SJSA1 (cell line): ENCODE measurements around the gene MAML2. TPM values are rescaled to one million over a fixed set of nuclear protein-coding genes. Genes with fewer than 3 reads are reported as not detected.
"Not testable (repeated sequence)": the region's sequence is repeated elsewhere in the genome, so short reads cannot be mapped to it uniquely, and the experiment has no call there.

Source experiments
- DNase-seq, 2 experiments: peaks; one replicate each; pipeline ENCODE4 v3.0.0-alpha.2; 2015 to 2020; ENCODE audit warnings: low spot score in 2 of 2, low read depth in 1 of 2
- H3K27ac ChIP-seq: fragments of 250-450 bp; sonication (Bioruptor Pico); 2 replicates; pipeline ENCODE4 v1.5.1; 2020; ENCODE audit warnings: mild to moderate bottlenecking, moderate library complexity
- H3K27me3 ChIP-seq: fragments of 250-450 bp; sonication (Bioruptor Pico); replicated peaks from 2 replicates; pipeline ENCODE4 v1.5.1; 2020; ENCODE audit warnings: mild to moderate bottlenecking, moderate library complexity
- H3K36me3 ChIP-seq: fragments of 250-450 bp; sonication (Bioruptor Pico); 2 replicates; pipeline ENCODE4 v1.5.1; 2020; ENCODE audit warnings: mild to moderate bottlenecking
- H3K4me1 ChIP-seq: fragments of 250-450 bp; sonication (Bioruptor Pico); replicated peaks from 2 replicates; pipeline ENCODE4 v1.6.1; 2021; ENCODE audit warnings: mild to moderate bottlenecking
- H3K4me3 ChIP-seq: fragments of 250-450 bp; sonication (Bioruptor Pico); 2 replicates; pipeline ENCODE4 v1.5.1; 2020; ENCODE audit warnings: mild to moderate bottlenecking
- H3K9me3 ChIP-seq: fragments of 250-450 bp; sonication (Bioruptor Pico); replicated peaks from 2 replicates; pipeline ENCODE4 v1.5.1; 2020; ENCODE audit warnings: mild to moderate bottlenecking
- total RNA-seq: library from RNA; depleted of rRNA; stranded (reverse); fragments of >200 nt; shearing (Covaris generic); gene quantifications from 2 replicates; pipeline ENCODE4 v1.2.3, GENCODE V29; 2014

MAML2 gene
- total RNA-seq, 1 experiment from 2014 or later = 8.7 TPM

DNA sequence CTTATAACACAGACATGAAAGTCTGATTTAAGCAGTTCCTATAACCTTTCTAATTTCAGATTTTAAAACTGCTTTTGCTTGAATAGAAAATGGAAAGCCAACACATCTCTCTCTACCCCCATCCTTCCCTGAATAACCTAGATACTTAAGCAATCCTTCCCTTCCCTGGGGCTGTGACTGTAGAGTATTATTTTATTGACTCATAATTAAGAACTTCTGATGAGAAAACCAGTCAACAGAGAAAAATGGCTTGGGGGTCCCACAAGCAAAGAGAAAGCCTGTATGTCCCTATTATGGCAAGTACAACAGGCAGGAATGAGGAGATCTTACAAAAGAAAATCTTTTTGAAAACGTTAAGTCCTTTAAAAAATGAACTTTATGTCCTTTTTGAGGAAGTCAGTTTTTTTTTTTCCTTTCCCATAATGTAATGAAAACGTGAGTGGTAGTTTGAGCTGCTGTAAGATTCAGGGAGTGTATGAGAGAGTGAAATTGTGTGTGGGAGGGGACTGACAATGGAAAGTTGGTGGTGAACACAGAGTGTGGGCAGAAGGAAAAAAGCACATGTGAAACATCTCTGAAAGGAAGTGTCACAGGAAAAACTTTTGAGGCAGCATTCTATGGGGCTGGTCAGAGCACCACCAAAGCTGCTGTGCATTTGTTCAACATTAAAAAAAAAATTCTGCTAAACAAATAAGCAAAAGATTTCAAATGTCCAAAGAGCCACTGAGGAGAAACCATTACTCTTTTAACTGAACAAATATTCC, 154.6 kb downstream of the MAML2 start:
- H3K36me3 ChIP-seq = no peaks in the 10 kb centered on the region
- peak overlapping the region; percentile 84 for H3K27ac ChIP-seq
- peak; percentile 42 to 67 for DNase-seq
- no peaks in the 10 kb centered on the region for H3K27me3 ChIP-seq
- peaks cover 37% of the 10 kb centered on the region for H3K4me1 ChIP-seq
- no peak overlapping the region for H3K4me3 ChIP-seq
- H3K9me3 ChIP-seq = no peaks in the 10 kb centered on the region

- Histone ChIP-seq H3K4me3 (no peak overlapping the region), H3K27me3 (no peaks in the 10 kb centered on the region), H3K27ac (peak overlapping the region; percentile 84), H3K9me3 (no peaks in the 10 kb centered on the region), H3K4me1 (peaks cover 37% of the 10 kb centered on the region), H3K36me3 (no peaks in the 10 kb centered on the region)
- peak; percentile 57 to 66 for DNase-seq
Observed at GRCh38 chr11:96187822-96188221, 155.2 kb downstream of the MAML2 start.

GRCh38 chr11:96186806-96187205, 156.2 kb downstream of the MAML2 start:
- no peaks in the 10 kb centered on the region for H3K36me3 ChIP-seq
- DNase-seq = no peak
- no peak overlapping the region for H3K4me3 ChIP-seq
- no peaks in the 10 kb centered on the region for H3K27me3 ChIP-seq
- H3K9me3 ChIP-seq = no peaks in the 10 kb centered on the region
- H3K4me1 ChIP-seq = peaks cover 37% of the 10 kb centered on the region
- H3K27ac ChIP-seq = peak overlapping the region; percentile 84

DNA sequence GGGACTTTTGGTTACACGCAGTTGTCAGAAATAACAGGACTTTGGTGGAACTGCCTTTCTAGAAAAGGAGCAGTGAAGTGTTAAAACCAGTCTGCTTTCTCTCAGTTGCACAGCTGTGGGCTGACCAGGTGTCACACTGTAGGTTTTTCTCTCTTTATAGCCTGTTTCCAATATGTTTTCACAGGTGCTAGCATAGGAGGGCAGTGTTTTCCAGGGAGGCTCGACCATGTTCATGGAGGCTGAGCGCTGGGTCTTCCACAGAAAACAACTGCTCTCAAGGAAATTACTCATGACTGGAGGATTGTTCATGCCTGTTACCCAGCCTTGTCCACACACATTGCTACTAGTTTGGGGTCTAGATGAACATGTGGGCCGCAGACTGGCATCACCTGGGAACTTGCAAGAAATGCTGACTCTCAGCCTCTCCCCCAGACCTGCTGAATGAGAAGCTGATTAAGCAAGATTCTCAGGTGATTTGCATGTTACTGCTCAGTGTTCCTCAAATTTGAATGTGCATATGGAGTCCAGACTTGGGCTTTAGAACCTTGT, 157.7 kb downstream of the MAML2 start:
- Histone ChIP-seq H3K4me3 (no peak overlapping the region), H3K36me3 (no peaks in the 10 kb centered on the region), H3K27ac (no peak overlapping the region), H3K9me3 (no peaks in the 10 kb centered on the region), H3K4me1 (peaks cover 37% of the 10 kb centered on the region), H3K27me3 (no peaks in the 10 kb centered on the region)
- no peak for DNase-seq

GRCh38 chr11:96180937-96181336, 162.1 kb downstream of the MAML2 start:
- H3K27ac ChIP-seq = not testable (repeated sequence)

GRCh38 chr11:96180341-96180740, 162.7 kb downstream of the MAML2 start:
- Histone ChIP-seq H3K27me3 (no peaks in the 10 kb centered on the region), H3K36me3 (no peaks in the 10 kb centered on the region), H3K4me3 (no peak overlapping the region), H3K4me1 (no peaks in the 10 kb centered on the region), H3K27ac (no peak overlapping the region), H3K9me3 (no peaks in the 10 kb centered on the region)
- DNase-seq = no peak

More at GRCh38 chr11:96180937-96181336, 162.1 kb downstream of the MAML2 start:
- H3K27me3 ChIP-seq, H3K4me1 ChIP-seq, H3K9me3 ChIP-seq, H3K36me3 ChIP-seq, DNase-seq, H3K4me3 ChIP-seq: not testable (repeated sequence)

- no peaks in the 10 kb centered on the region for H3K9me3 ChIP-seq
- no peak overlapping the region for H3K4me3 ChIP-seq
- H3K4me1 ChIP-seq = no peaks in the 10 kb centered on the region
- no peak overlapping the region for H3K27ac ChIP-seq
- no peak for DNase-seq
- H3K36me3 ChIP-seq = no peaks in the 10 kb centered on the region
- H3K27me3 ChIP-seq = no peaks in the 10 kb centered on the region
Observed at GRCh38 chr11:96179905-96180304, 163.1 kb downstream of the MAML2 start.

GRCh38 chr11:96178887-96179279, 164.1 kb downstream of the MAML2 start:
- Histone ChIP-seq H3K4me3 (no peak overlapping the region), H3K4me1 (no peaks in the 10 kb centered on the region), H3K9me3 (no peaks in the 10 kb centered on the region), H3K27me3 (no peaks in the 10 kb centered on the region), H3K27ac (no peak overlapping the region), H3K36me3 (no peaks in the 10 kb centered on the region)
- no peak for DNase-seq

- Histone ChIP-seq H3K36me3 (no peaks in the 10 kb centered on the region), H3K27ac (no peak overlapping the region), H3K4me3 (no peak overlapping the region), H3K27me3 (no peaks in the 10 kb centered on the region), H3K9me3 (no peaks in the 10 kb centered on the region), H3K4me1 (no peaks in the 10 kb centered on the region)
- DNase-seq = no peak
Observed at GRCh38 chr11:96178049-96178886, 164.7 kb downstream of the MAML2 start.

GRCh38 chr11:96177146-96177545, 165.8 kb downstream of the MAML2 start:
- no peak for DNase-seq
- no peak overlapping the region for H3K4me3 ChIP-seq
- no peak overlapping the region for H3K27ac ChIP-seq
- no peaks in the 10 kb centered on the region for H3K36me3 ChIP-seq
- no peaks in the 10 kb centered on the region for H3K9me3 ChIP-seq
- H3K4me1 ChIP-seq = no peaks in the 10 kb centered on the region
- no peaks in the 10 kb centered on the region for H3K27me3 ChIP-seq

DNA sequence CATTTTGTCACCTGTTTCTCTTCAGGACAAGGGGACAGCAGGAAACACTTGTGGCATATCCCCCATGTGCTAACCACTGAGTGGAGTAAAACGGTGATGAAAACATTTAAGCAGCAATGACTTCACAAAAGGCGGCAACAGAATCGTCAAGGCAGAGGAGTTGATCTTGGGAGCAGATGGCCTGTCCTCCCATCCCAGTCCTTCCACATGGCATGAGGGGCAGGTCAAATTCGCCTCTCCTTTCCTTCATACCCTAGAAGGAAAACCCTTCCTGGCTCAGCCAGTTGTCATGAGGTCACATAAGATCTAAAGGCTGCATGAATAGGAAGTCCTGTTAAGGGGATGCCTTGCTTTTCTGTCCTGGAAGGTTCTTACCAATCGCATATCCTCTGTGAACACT, 169.1 kb downstream of the MAML2 start:
- Histone ChIP-seq H3K9me3 (no peaks in the 10 kb centered on the region), H3K36me3 (no peaks in the 10 kb centered on the region), H3K27ac (no peak overlapping the region), H3K4me3 (no peak overlapping the region), H3K4me1 (peaks cover 13% of the 10 kb centered on the region), H3K27me3 (no peaks in the 10 kb centered on the region)
- DNase-seq = no peak

- Histone ChIP-seq H3K4me3 (no peak overlapping the region), H3K36me3 (no peaks in the 10 kb centered on the region), H3K4me1 (peaks cover 18% of the 10 kb centered on the region), H3K9me3 (no peaks in the 10 kb centered on the region), H3K27ac (no peak overlapping the region), H3K27me3 (no peaks in the 10 kb centered on the region)
- DNase-seq = no peak
Observed at GRCh38 chr11:96173422-96173821, 169.6 kb downstream of the MAML2 start.

DNA sequence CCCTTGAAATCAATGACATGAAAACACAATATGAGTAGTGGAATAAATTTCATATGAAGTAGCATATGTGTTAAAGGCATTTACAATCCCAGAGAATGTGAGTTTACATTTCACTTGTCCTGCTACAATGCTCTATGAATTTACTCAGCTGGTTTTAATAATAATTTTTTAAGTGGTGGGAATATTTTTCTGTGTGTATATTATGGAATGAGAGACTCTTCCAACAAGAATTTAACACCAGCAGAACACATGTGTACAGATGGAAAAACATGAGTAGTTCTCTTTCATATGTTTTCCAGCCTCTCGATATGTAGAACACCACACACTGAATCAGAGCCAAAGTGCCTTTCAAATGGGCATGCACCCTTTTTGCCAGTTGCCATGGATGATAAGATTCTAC, 170.4 kb downstream of the MAML2 start:
- Histone ChIP-seq H3K27ac (no peak overlapping the region), H3K4me3 (no peak overlapping the region), H3K4me1 (peaks cover 26% of the 10 kb centered on the region), H3K27me3 (no peaks in the 10 kb centered on the region), H3K9me3 (no peaks in the 10 kb centered on the region), H3K36me3 (no peaks in the 10 kb centered on the region)
- no peak for DNase-seq

DNA sequence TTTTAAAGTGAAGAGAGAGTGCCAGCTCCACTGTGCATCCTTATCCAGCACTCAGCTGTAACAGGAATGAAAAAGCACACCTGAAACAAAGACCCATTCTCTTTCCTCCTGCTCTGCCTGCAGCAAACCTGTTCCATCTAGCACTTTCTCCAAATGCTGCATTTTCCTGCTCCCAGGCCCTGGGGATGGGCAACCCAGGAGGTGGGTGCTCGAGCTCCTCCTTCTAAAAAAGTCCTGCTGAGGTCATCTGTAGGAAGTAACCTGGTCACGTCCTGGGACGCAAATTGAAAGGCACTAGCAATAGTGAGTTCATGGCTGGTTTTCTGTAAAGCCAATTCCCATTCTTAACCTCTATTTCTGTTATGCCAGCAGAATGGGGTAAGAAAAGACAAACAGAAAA, 173.7 kb downstream of the MAML2 start:
- peaks cover 46% of the 10 kb centered on the region for H3K4me1 ChIP-seq
- no peak overlapping the region for H3K4me3 ChIP-seq
- no peaks in the 10 kb centered on the region for H3K36me3 ChIP-seq
- peak in 1 of 2 experiments; percentile 53 for DNase-seq
- H3K27ac ChIP-seq = peak overlapping the region; percentile 90
- H3K27me3 ChIP-seq = no peaks in the 10 kb centered on the region
- H3K9me3 ChIP-seq = no peaks in the 10 kb centered on the region
